PFSK-1 (cell line): ENCODE data around the gene LANCL1.

Experiments used
- FOXP2 ChIP-seq: optimal IDR thresholded peaks from 2 replicates; pipeline ENCODE3; 2011; ENCODE audit warnings: borderline replicate concordance, control low read depth, inconsistent platforms; ENCODE audit not compliant: insufficient read depth; ENCODE audit errors: extremely low read length, extremely low read depth
- POLR2AphosphoS5 ChIP-seq: IDR thresholded peaks from 2 replicates; pipeline ENCODE4 v1.6.1; 2012; ENCODE audit warnings: low read depth, mild to moderate bottlenecking, control low read depth, low read length, moderate library complexity
- SIN3A ChIP-seq: IDR thresholded peaks from 2 replicates; pipeline ENCODE4 v1.6.1; 2012; ENCODE audit warnings: mild to moderate bottlenecking, low read length, moderate library complexity, borderline replicate concordance; ENCODE audit not compliant: insufficient read depth
- TAF1 ChIP-seq: IDR thresholded peaks from 2 replicates; pipeline ENCODE4 v1.6.1; 2012; ENCODE audit warnings: low read length, control low read depth, borderline replicate concordance; ENCODE audit not compliant: insufficient read depth
- TF ChIP-seq, protein P1 (sequence below), 2 experiments: IDR thresholded peaks; 2 replicates each; pipeline versions ENCODE4 v1.6.1 to v1.8.0; 2011 to 2012; ENCODE audit warnings: low read depth in 2 of 2, low read length in 2 of 2, control low read depth in 1 of 2, inconsistent platforms in 1 of 2, mild to moderate bottlenecking in 1 of 2, moderate library complexity in 1 of 2; ENCODE audit not compliant: insufficient read depth in 1 of 2

- TF ChIP-seq POLR2AphosphoS5 (no peak), TAF1 (no peak), SIN3A (no peak), FOXP2 (no peak)
- TF ChIP-seq, protein P1, sequence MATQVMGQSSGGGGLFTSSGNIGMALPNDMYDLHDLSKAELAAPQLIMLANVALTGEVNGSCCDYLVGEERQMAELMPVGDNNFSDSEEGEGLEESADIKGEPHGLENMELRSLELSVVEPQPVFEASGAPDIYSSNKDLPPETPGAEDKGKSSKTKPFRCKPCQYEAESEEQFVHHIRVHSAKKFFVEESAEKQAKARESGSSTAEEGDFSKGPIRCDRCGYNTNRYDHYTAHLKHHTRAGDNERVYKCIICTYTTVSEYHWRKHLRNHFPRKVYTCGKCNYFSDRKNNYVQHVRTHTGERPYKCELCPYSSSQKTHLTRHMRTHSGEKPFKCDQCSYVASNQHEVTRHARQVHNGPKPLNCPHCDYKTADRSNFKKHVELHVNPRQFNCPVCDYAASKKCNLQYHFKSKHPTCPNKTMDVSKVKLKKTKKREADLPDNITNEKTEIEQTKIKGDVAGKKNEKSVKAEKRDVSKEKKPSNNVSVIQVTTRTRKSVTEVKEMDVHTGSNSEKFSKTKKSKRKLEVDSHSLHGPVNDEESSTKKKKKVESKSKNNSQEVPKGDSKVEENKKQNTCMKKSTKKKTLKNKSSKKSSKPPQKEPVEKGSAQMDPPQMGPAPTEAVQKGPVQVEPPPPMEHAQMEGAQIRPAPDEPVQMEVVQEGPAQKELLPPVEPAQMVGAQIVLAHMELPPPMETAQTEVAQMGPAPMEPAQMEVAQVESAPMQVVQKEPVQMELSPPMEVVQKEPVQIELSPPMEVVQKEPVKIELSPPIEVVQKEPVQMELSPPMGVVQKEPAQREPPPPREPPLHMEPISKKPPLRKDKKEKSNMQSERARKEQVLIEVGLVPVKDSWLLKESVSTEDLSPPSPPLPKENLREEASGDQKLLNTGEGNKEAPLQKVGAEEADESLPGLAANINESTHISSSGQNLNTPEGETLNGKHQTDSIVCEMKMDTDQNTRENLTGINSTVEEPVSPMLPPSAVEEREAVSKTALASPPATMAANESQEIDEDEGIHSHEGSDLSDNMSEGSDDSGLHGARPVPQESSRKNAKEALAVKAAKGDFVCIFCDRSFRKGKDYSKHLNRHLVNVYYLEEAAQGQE (IDR thresholded peaks at IDR 0.05; ENCODE audit: insufficient read depth in 1 of 2, low read depth in 2 of 2, low read length in 2 of 2): no peak
These were observed 54.6 kb downstream of the LANCL1 start for GRCh38 chr2:210421916-210422315.
